Ovary (tissue), 9 donors: ENCODE data around the gene TACR2. TPM values are rescaled to one million over a fixed set of nuclear protein-coding genes. Genes with fewer than 3 reads are reported as not detected.
A peak's percentile ranks its signal among the peaks of the same experiment; 100 is the strongest.
"Not testable (repeated sequence)": the region's sequence is repeated elsewhere in the genome, so short reads cannot be mapped to it uniquely, and the experiment has no call there.

Experiments
- DNase-seq, 5 donors: peaks; one replicate each; pipeline ENCODE4 v3.0.0-alpha.2; 2019 to 2020
- H3K27ac ChIP-seq, 2 donors: fragments of 200-600 bp; one replicate each; pipeline versions ENCODE4 v1.5.1 to v1.8.0; 2019 to 2022
- H3K27me3 ChIP-seq: fragments of 200-600 bp; one replicate; pipeline ENCODE4 v1.8.0; 2022
- H3K36me3 ChIP-seq: fragments of 200-600 bp; sonication (generic); one replicate; pipeline ENCODE4 v1.5.1; 2019
- H3K4me1 ChIP-seq: one replicate; pipeline ENCODE4 v1.8.1; 2013; ENCODE audit warnings: mild to moderate bottlenecking, moderate library complexity; ENCODE audit not compliant: insufficient read depth
- H3K4me3 ChIP-seq: fragments of 200-600 bp; sonication (generic); one replicate; pipeline ENCODE4 v1.5.1; 2017
- H3K9me3 ChIP-seq, 2 donors: fragments of 200-600 bp in 1 of 2; sonication (generic) in 1 of 2; one replicate each; pipeline versions ENCODE4 v1.5.1 to v1.8.1; 2013 to 2019; ENCODE audit warnings: mild to moderate bottlenecking in 1 of 2, moderate library complexity in 1 of 2
- EP300 ChIP-seq: sonication (generic); formaldehyde crosslinking; IDR thresholded peaks from one replicate; pipeline ENCODE4 v1.6.1; 2017; ENCODE audit warnings: antibody characterized with exemption
- POLR2A ChIP-seq: fragments of 450-650 bp; IDR thresholded peaks from one replicate; pipeline ENCODE4 v1.6.1; 2017; ENCODE audit warnings: antibody characterized with exemption, mild to moderate bottlenecking, moderate library complexity
- WGBS, 3 donors: extraction: QIAGEN DNeasy Blood & Tissue Kit in 1 of 3; methylation state at CpG; one replicate each; pipeline versions ENCODE4 v1.1.5 to v1.1.7; 2013 to 2017; 5-methylcytosine and 5-hydroxymethylcytosine counted together
- intact Hi-C, 4 donors: fragments of 100-400 bp; cut with DNase I; formaldehyde crosslinking; loops; one replicate each; pipeline versions ENCODE4 v1.11.0 to v1.15.1; 2022 to 2023
- polyA plus RNA-seq, 2 donors: library from polyadenylated mRNA; stranded (reverse); fragments of 200-250 nt in 1 of 2; fragments of 350-450 nt in 1 of 2; fragmentation: Illumina TruSeq in 1 of 2; extraction: RNeasy Lipid Tissue Mini Kit (QIAGEN cat#74804) in 1 of 2; gene quantifications; one replicate each; pipeline ENCODE4 v1.2.3, GENCODE V29; 2013 to 2014
- total RNA-seq, 7 donors: library from RNA; depleted of rRNA in 2 of 7; stranded (reverse); fragments of >200 nt in 2 of 7; fragmentation: NEBNext Ultra II Directional in 3 of 7; extraction: Animal tissue kit (Norgen Biotek cat#: 25700) in 3 of 7; gene quantifications; one replicate each; pipeline versions ENCODE4 v1.1.0 to v1.2.4, GENCODE V29; 2016 to 2023
- TF ChIP-seq, protein P1 (sequence below), 3 donors: fragments of 450-650 bp in 2 of 3; fragments of 200-600 bp in 1 of 3; IDR thresholded peaks; one replicate each; pipeline versions ENCODE4 v1.5.1 to v1.8.0; 2016 to 2022; ENCODE audit warnings: antibody characterized with exemption in 3 of 3, mild to moderate bottlenecking in 1 of 3
- donor health status: DM: no; HTN: no; CAD: no; lungs with moderate emphysema.
- donor health status: DM: no; HTN: no; CAD: no.
- donor health status: Bipolar disorder and iron deficiency.
- donor health status: DM: yes; HTN: yes; CAD: no.
- donor health status: DM: no; HTN: no; CAD: no.
- donor health status: DM: yes; HTN: yes; CAD: no.

The TACR2 gene
- total and polyA plus RNA-seq, 9 donors = 1.0 to 6.2 (median 2.2) TPM

- peak overlapping the region; percentile 74 for H3K4me3 ChIP-seq
- 7 to 11% (median 9%) methylated on average over 31 to 38 of the region's 38 CpGs for WGBS, 3 donors
- no peaks in the 10 kb centered on the region for H3K36me3 ChIP-seq
- H3K27me3 ChIP-seq = no peaks in the 10 kb centered on the region
- peaks cover 6% of the 10 kb centered on the region for H3K4me1 ChIP-seq
- TF ChIP-seq, protein P1, sequence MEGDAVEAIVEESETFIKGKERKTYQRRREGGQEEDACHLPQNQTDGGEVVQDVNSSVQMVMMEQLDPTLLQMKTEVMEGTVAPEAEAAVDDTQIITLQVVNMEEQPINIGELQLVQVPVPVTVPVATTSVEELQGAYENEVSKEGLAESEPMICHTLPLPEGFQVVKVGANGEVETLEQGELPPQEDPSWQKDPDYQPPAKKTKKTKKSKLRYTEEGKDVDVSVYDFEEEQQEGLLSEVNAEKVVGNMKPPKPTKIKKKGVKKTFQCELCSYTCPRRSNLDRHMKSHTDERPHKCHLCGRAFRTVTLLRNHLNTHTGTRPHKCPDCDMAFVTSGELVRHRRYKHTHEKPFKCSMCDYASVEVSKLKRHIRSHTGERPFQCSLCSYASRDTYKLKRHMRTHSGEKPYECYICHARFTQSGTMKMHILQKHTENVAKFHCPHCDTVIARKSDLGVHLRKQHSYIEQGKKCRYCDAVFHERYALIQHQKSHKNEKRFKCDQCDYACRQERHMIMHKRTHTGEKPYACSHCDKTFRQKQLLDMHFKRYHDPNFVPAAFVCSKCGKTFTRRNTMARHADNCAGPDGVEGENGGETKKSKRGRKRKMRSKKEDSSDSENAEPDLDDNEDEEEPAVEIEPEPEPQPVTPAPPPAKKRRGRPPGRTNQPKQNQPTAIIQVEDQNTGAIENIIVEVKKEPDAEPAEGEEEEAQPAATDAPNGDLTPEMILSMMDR (IDR thresholded peaks at IDR 0.05) = no peak
- TF ChIP-seq POLR2A (no peak), EP300 (no peak)
- DNase-seq = no peak
- H3K9me3 ChIP-seq = no peaks in the 10 kb centered on the region
- H3K27ac ChIP-seq = no peak overlapping the region
- intact Hi-C loops = no loop called here
These were observed 35.1 kb upstream of the TACR2 start for GRCh38 chr10:69451784-69452251.

- intact Hi-C loops = no loop called here
- Histone ChIP-seq H3K27ac (no peak within 1 kb of the TSS), H3K4me1 (peaks cover 6% of the 10 kb centered on the region), H3K36me3 (no peaks in the 10 kb centered on the region), H3K4me3 (peak within 1 kb of the TSS; percentile 74), H3K9me3 (no peaks in the 10 kb centered on the region), H3K27me3 (no peaks in the 10 kb centered on the region)
- DNase-seq = peak; percentile 42 to 80 (median 70)
- 1% methylated on average over 17 to 45 of the region's 45 CpGs for WGBS, 3 donors
- TF ChIP-seq POLR2A = no peak
- TF ChIP-seq, protein P1 (IDR thresholded peaks at IDR 0.05) = no peak
- TF ChIP-seq EP300 = no peak
These were observed 34.6 kb upstream of the TACR2 start, which contains the start of gene TSPAN15 for GRCh38 chr10:69451209-69451783. TSPAN15 (plus strand) TSS chr10:69451465; CDS start chr10:69451595, 130 bp downstream.

- H3K9me3 ChIP-seq, H3K36me3 ChIP-seq, DNase-seq, H3K4me1 ChIP-seq, intact Hi-C loops, H3K27ac ChIP-seq, H3K27me3 ChIP-seq, H3K4me3 ChIP-seq: not testable (repeated sequence)
- WGBS, 3 donors = 81 to 86% (median 85%) methylated on average over 16 of the region's 16 CpGs
These were observed 33.7 kb upstream of the TACR2 start for GRCh38 chr10:69450395-69450794.

DNA sequence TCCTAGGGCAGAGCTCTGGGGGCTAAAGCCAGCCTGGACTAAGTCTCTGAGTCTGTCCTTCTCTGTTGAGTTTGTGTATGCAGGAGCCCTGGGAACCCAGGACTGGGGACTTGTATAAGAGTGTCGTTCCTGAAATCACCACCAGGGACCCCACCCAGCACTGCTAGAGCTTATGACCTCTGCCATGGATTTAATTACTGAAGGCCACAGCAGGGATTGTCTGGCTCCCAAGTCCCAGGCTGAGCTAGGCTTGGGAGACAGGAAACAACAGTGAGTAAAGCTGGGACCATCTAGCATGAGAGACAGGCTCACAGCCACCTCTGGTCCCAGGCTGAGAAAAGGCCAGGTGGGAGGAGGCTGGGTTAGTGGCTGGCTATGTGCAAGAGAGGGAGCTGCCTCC is 33.1 kb upstream of the TACR2 start:
- TF ChIP-seq, protein P1 (IDR thresholded peaks at IDR 0.05) = peak in 1 of 3 donors; percentile 30
- TF ChIP-seq POLR2A = no peak
- TF ChIP-seq EP300 = no peak
- no peak overlapping the region for H3K4me3 ChIP-seq
- intact Hi-C loops = no loop called here
- no peaks in the 10 kb centered on the region for H3K27me3 ChIP-seq
- peaks cover 6% of the 10 kb centered on the region for H3K4me1 ChIP-seq
- WGBS, 3 donors = 12 to 19% (median 14%) methylated on average over 1 of the region's 1 CpG
- peak in 1 of 5 donors; percentile 26 for DNase-seq
- H3K9me3 ChIP-seq = no peaks in the 10 kb centered on the region
- no peak overlapping the region for H3K27ac ChIP-seq
- no peaks in the 10 kb centered on the region for H3K36me3 ChIP-seq

- Histone ChIP-seq H3K36me3 (no peaks in the 10 kb centered on the region), H3K9me3 (no peaks in the 10 kb centered on the region), H3K27me3 (no peaks in the 10 kb centered on the region), H3K4me1 (peaks cover 2% of the 10 kb centered on the region), H3K4me3 (no peak overlapping the region), H3K27ac (no peak overlapping the region)
- intact Hi-C loops = no loop called here
- DNase-seq = no peak
- TF ChIP-seq POLR2A (no peak), EP300 (no peak)
- TF ChIP-seq, protein P1 (IDR thresholded peaks at IDR 0.05) = no peak
- WGBS, 3 donors = 38 to 45% (median 42%) methylated on average over 3 of the region's 3 CpGs
These were observed 30.0 kb upstream of the TACR2 start for GRCh38 chr10:69446650-69447151.
